ENCODE measurements around the gene PGM3. TPM values are rescaled to one million over a fixed set of nuclear protein-coding genes. Genes with fewer than 3 reads are reported as not detected.

The PGM3 gene
- polyA plus RNA-seq, 1 of the 3 experiments (the other 2 are of a cell fraction), result 24.2 TPM

GRCh38 chr6:83221276-83221675 lies 28.2 kb upstream of the PGM3 start:
- 84% methylated on average over 1 of the region's 1 CpG for WGBS (ENCODE audit: low lambda C conversion rate)
- no peaks in the 10 kb centered on the region for H3K27me3 ChIP-seq (ENCODE audit: insufficient read depth)
- no peaks in the 10 kb centered on the region for H3F3A ChIP-seq (replicated peaks; ENCODE audit: insufficient read depth)
- H3K9ac ChIP-seq, result no peak overlapping the region
- CTCF ChIA-PET, result interaction anchor here (0.6 to 13.0 kb wide), 36 partner anchors 10 to 1555 kb away, joined by 3 to 328 read pairs (median 4); partner anchors contain the start of genes DOP1A, PRSS35, RWDD2A and UBE3D
- DNase-seq, result no peak
- no peak overlapping the region for H3K27ac ChIP-seq (ENCODE audit: low read depth in 2 of 2, low read length in 1 of 2)
- peaks cover 0 to 3% of the 10 kb centered on the region in 2 experiments for H3K36me3 ChIP-seq (replicated peaks in 1 of 2; ENCODE audit: control insufficient read depth in 1 of 2, insufficient read depth in 2 of 2, low read length in 1 of 2)
- peaks cover 0 to 3% of the 10 kb centered on the region in 2 experiments; a peak in 1 of 4 replicates for H3K4me1 ChIP-seq (ENCODE audit: control insufficient read depth in 1 of 2, insufficient read depth in 2 of 2, low read depth in 1 of 2, low read length in 1 of 2)
- no peak overlapping the region for H3K4me3 ChIP-seq (ENCODE audit: low read depth in 2 of 2, low read length in 1 of 2)
- no peaks in the 10 kb centered on the region for H3K9me3 ChIP-seq
- no peaks in the 10 kb centered on the region for H3K9me2 ChIP-seq
- TF ChIP-seq MAX (IDR thresholded peaks at IDR 0.05; ENCODE audit: low read depth) (no peak), JUND (IDR thresholded peaks at IDR 0.05) (no peak), RFX5 (IDR thresholded peaks at IDR 0.05; ENCODE audit: low read length) (no peak), MEF2A (IDR thresholded peaks at IDR 0.05; ENCODE audit: borderline replicate concordance, low read depth) (no peak), ELF1 (IDR thresholded peaks at IDR 0.05) (no peak), FOSL2 (IDR thresholded peaks at IDR 0.05; ENCODE audit: borderline replicate concordance, low read depth) (no peak), GATA2 (CRISPR knock-in tag; IDR thresholded peaks at IDR 0.05) (no peak), SMC3 (IDR thresholded peaks at IDR 0.05; ENCODE audit: low read depth, low read length) (no peak), NFIC (IDR thresholded peaks at IDR 0.05; ENCODE audit: borderline replicate concordance) (no peak), RXRA (IDR thresholded peaks at IDR 0.05; ENCODE audit: borderline replicate concordance, low read depth) (no peak), MXI1 (IDR thresholded peaks at IDR 0.05; ENCODE audit: low read depth, low read length) (no peak), FOXM1 (IDR thresholded peaks at IDR 0.05; ENCODE audit: low read depth) (no peak), TEAD4 (IDR thresholded peaks at IDR 0.05; ENCODE audit: borderline replicate concordance, insufficient read depth) (no peak), CHD2 (IDR thresholded peaks at IDR 0.05; ENCODE audit: low read length, partially characterized antibody) (no peak), EP300 (IDR thresholded peaks at IDR 0.05; ENCODE audit: borderline replicate concordance in 1 of 2, low read depth in 1 of 2, low read length in 1 of 2) (no peak), USF1 (IDR thresholded peaks at IDR 0.05; ENCODE audit: borderline replicate concordance, low read depth) (no peak), RAD21 (IDR thresholded peaks at IDR 0.05; ENCODE audit: low read length) (no peak), PBX3 (IDR thresholded peaks at IDR 0.05) (no peak), EZH2phosphoT487 (IDR thresholded peaks at IDR 0.05; ENCODE audit: borderline replicate concordance, low read depth) (no peak)
- TF ChIP-seq, protein P1, sequence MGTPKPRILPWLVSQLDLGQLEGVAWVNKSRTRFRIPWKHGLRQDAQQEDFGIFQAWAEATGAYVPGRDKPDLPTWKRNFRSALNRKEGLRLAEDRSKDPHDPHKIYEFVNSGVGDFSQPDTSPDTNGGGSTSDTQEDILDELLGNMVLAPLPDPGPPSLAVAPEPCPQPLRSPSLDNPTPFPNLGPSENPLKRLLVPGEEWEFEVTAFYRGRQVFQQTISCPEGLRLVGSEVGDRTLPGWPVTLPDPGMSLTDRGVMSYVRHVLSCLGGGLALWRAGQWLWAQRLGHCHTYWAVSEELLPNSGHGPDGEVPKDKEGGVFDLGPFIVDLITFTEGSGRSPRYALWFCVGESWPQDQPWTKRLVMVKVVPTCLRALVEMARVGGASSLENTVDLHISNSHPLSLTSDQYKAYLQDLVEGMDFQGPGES (IDR thresholded peaks at IDR 0.05; ENCODE audit: low read depth, low read length), result no peak
- H2AFZ ChIP-seq (ENCODE audit: low read depth), result no peak overlapping the region
- POLR2A ChIA-PET, result no interaction called here
- H3K4me2 ChIP-seq, result no peak overlapping the region
- H3K79me2 ChIP-seq (ENCODE audit: insufficient read depth), result no peaks in the 10 kb centered on the region
- H4K20me1 ChIP-seq (ENCODE audit: insufficient read depth), result no peaks in the 10 kb centered on the region
